GM12891 (cell line): Measurements from ENCODE around the gene FLAD1.

Source experiments
- POLR2A ChIP-seq: IDR thresholded peaks from 2 replicates; pipeline ENCODE4 v1.6.1; 2011; ENCODE audit warnings: low read depth, low read length, control low read depth
- POLR2AphosphoS5 ChIP-seq: IDR thresholded peaks from 2 replicates; pipeline ENCODE4 v1.6.1; 2011; ENCODE audit warnings: low read depth, low read length, control low read depth
- TAF1 ChIP-seq: IDR thresholded peaks from 2 replicates; pipeline ENCODE4 v1.6.1; 2011; ENCODE audit warnings: low read depth, low read length, control low read depth

DNA sequence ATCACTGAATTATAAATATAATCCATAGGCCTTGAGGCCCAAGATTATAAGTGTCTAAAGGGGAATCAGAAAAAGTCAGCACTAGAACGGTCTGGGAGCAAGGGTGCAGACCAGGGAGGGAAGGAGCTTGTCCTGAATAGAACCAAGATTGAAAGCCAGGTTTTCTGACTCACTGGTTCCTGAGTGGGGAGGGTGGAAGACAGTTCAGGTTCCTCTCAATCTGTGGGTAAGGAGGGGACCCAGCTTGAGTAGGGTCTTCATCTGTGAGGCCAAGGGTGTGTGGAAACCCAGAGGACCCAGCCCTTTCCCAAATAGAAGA is 11.1 kb downstream of the FLAD1 start:
- TF ChIP-seq TAF1: no peak
- no peak for TF ChIP-seq POLR2A
- no peak for TF ChIP-seq POLR2AphosphoS5
